ENCODE data around the gene NDUFC2. TPM values are rescaled to one million over a fixed set of nuclear protein-coding genes. Genes with fewer than 3 reads are reported as not detected.
"Not testable (repeated sequence)": the region's sequence is repeated elsewhere in the genome, so short reads cannot be mapped to it uniquely, and the experiment has no call there.

NDUFC2 gene
- polyA plus RNA-seq, 4 donors: 138 to 205 (median 167) TPM

GRCh38 chr11:78080818-78081495 lies 1.3 kb upstream of the NDUFC2 start:
- DNase-seq (ENCODE audit: low read depth in 4 of 4, low spot score in 3 of 4): no peak

- no peak for DNase-seq (ENCODE audit: low read depth in 4 of 4, low spot score in 3 of 4)
These were observed 589 bp upstream of the NDUFC2 start for GRCh38 chr11:78080084-78080817.

GRCh38 chr11:78078218-78079167 lies 1.2 kb downstream of the NDUFC2 start:
- no peak for DNase-seq (ENCODE audit: low read depth in 4 of 4, low spot score in 3 of 4)

GRCh38 chr11:78077592-78077991 lies 2.1 kb downstream of the NDUFC2 start:
- DNase-seq (ENCODE audit: low read depth in 4 of 4, low spot score in 3 of 4): not testable (repeated sequence)

DNA sequence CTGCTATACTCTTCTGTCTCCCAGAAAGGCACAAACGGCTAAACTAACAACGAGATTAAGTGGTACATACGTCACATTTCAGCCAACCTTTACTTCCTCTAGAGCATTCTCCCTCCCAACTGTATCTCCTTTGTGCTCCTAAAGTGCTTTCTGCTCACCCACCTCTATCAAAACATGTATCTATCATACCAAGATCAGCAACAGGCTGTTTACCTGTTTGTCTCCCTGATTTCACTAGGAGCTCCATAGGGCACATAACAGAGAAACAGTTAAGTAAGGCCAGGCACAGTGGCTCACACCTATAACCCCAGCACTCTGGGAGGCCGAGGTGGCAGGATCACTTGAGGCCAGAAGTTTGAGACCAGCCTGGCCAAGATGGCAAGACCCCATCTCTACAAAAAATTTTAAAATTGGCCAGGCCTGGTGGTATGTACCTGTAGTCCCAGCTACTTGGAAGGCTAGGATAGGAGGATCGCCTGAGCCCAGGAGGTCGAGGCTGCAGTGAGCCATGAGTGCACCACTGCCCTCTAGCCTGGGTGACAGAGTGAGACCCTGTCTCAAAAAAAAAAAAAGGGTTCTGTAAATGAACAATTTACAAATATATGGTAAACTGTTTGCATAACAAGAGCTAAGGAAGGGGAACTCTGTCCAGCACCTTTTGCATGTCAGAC lies 2.8 kb downstream of the NDUFC2 start:
- DNase-seq (ENCODE audit: low read depth in 4 of 4, low spot score in 3 of 4): no peak

DNA sequence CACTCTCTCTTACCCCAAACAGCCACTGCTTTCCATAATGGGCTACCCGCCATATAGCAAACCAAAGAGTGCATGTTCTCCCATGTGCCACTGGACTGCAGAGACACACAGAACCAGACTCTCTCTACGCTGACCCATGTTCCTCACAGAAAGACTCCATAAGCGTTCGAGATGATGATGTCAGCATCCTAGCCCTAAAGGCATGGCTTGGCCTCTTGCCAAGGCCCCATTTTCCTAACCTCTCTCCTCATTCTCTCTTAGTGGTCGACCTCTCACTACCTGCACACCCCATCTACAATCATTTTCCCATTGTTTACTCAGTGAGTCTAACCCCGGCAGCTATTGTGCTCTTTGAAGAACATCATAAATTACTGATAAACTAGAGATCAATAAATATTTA lies 4.9 kb downstream of the NDUFC2 start:
- no peak for DNase-seq (ENCODE audit: low read depth in 4 of 4, low spot score in 3 of 4)

DNA sequence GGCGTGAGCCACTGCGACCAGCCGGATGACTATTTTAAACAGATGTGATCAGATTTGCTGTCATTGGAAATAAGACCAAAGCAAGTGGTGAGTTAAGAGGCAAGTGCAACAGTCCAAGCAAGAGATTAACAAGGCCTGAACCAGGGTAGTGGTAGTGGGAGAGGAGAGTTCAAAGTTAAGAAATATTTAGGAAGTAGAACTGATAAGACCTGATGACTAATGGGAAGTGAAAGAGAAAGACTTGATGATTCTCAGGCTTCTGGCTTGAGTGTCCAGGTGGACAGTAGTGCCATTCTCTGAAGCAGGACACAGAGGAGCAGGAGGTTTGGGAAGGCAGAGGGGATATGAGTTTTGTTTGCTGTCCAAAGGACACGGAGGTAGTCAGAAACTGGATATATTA lies 7.2 kb downstream of the NDUFC2 start:
- DNase-seq (ENCODE audit: low read depth in 4 of 4, low spot score in 3 of 4): no peak

- DNase-seq (ENCODE audit: low read depth in 4 of 4, low spot score in 3 of 4): no peak
These were observed 7.9 kb downstream of the NDUFC2 start for GRCh38 chr11:78071717-78072116.

DNA sequence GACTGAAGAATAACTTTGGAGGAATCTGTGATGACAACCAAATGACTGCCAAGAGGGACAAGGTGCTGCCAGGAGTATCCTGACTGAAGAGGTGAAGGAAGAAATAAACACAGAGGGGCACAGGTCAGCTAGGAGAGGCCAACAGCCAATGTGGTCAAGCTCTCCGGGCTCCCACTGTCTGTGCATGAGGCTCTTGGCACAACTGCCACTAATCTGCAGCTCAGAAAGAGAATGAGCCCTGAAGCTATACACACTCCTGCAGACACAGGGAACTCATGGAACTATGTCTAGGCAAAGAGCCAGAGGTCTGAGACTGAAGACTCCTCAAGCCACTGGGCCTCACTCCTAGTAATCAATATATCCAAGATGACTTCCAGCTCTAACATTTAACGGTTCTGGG lies 9.0 kb downstream of the NDUFC2 start:
- DNase-seq (ENCODE audit: low read depth in 4 of 4, low spot score in 3 of 4): no peak

DNA sequence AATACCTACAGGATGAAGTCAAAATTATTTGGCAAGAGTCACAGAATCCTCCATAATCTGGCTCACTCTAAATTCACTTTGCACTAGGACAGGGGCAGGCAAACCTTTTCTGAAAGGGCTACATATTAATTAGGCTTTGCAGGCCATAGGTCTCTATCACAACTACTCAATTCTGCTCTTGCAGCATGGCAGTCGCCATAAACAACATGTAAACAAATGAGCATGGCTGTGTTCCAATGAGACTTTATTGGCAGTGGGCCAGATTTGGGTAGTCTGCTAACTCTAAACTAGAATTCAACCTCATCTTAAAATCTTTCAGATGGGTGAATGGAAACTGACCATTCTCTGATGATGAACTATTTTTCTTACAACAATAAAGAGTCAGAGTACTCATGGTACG lies 10.2 kb downstream of the NDUFC2 start:
- DNase-seq (ENCODE audit: low read depth in 4 of 4, low spot score in 3 of 4): no peak

DNA sequence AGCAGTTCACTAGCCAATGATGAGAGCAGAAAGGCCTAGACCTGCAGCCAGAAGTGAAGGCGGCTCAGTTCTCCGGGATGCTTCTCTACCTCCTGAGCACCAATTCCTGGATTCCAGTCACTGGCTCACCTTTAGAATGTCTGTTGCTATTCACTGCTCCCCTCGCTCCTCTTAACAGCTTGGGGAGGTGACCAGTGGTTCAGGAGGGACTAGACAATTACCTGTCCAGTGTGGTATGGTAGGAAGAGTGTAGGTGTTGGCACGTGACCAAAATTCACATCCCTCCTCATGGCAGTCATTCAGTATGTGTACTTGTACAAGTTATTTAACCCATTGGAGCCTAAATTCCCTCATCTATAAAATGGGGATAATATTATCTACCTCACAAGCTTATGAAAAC lies 12.0 kb downstream of the NDUFC2 start:
- no peak for DNase-seq (ENCODE audit: low read depth in 4 of 4, low spot score in 3 of 4)

DNA sequence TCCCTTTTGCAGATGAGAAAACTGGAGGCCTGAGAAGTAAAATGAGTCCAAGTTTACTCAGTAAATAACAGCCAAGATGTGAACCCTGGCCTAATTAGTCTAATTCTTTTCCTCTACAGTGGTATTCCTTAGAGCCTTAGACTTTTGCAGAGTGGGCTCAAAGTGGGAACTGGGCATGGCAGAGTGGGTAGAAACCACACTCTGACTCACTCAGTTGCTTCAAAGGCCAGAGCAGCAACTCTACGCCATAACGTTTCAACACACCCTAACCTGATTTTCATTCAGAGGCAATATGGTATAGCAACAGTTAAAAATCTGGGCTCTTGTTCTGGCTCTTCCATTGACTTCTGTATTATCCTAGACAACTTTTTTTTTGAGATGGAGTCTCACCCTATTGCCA lies 13.2 kb downstream of the NDUFC2 start:
- DNase-seq (ENCODE audit: low read depth in 4 of 4, low spot score in 3 of 4): no peak

GRCh38 chr11:78065203-78065602 lies 14.5 kb downstream of the NDUFC2 start:
- no peak for DNase-seq (ENCODE audit: low read depth in 4 of 4, low spot score in 3 of 4)

GRCh38 chr11:78063440-78064181 lies 16.1 kb downstream of the NDUFC2 start, which contains the start of gene THRSP:
TSS of gene THRSP (plus strand) at chr11:78063861. CDS start at chr11:78063882, 21 bp downstream.
- no peak for DNase-seq (ENCODE audit: low read depth in 4 of 4, low spot score in 3 of 4)

- DNase-seq (ENCODE audit: low read depth in 4 of 4, low spot score in 3 of 4): no peak
These were observed 17.0 kb downstream of the NDUFC2 start for GRCh38 chr11:78062671-78063070.

DNA sequence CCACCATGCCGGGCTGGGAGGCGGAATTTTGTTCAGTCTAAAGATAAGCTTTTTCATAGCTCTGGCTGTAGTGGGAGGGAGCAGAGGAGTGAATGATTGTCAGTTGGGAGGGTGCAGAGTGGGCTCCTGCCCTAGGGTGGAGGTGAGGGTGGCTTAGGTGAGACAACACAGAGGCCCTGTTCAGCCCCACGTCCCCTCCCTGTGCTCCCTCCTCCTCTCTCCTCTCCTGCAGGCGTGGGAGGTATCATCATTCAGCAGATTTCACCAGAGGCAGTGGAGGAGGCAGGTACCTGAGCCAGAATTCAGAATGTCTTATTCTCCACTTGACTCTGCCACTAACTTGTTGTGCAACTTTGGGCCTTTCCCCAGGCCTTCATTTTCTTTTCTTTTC lies 17.7 kb downstream of the NDUFC2 start:
- DNase-seq (ENCODE audit: low read depth in 4 of 4, low spot score in 3 of 4): no peak

DNA sequence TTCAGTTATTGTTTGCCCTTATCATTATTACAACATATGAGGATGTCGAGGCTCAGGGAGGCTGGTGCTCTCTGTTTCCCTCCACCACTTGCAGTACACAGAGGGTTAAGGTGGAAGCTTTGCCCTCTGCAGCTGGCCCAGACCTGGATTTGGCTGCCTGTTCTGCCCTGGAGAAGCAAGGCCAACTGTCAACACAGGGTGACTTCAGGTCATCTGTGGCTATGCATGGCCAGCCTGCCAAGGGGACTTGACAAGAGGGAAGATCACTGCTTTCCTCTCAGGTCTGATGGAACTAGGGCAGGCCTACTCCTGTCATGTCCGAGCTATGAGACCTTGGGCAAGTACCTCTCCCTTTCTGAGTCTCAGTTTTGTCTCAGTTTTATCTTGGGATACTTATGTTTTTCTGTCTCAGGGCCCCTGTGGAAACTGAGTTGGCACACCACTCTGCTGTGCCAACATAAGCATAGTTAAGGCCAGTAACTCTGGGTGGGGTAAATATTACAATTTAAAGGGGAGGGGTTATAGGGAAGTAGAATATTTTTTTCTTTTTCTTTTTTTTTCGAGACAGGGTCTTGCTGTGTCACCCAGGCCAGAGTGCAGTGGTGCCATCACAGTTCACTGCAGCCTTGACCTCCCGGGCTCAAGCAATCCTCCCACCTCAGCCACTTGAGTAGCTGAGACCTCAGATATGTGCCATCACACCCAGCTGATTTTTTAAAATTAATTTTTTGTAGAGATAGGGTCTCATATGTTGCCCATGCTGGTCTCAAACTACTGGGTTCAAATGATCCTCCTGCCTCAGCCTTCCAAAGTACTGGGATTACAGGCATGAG lies 18.4 kb downstream of the NDUFC2 start:
- no peak for DNase-seq (ENCODE audit: low read depth in 4 of 4, low spot score in 3 of 4)

- no peak for DNase-seq (ENCODE audit: low read depth in 4 of 4, low spot score in 3 of 4)
These were observed 19.1 kb downstream of the NDUFC2 start for GRCh38 chr11:78060533-78060932.

DNA sequence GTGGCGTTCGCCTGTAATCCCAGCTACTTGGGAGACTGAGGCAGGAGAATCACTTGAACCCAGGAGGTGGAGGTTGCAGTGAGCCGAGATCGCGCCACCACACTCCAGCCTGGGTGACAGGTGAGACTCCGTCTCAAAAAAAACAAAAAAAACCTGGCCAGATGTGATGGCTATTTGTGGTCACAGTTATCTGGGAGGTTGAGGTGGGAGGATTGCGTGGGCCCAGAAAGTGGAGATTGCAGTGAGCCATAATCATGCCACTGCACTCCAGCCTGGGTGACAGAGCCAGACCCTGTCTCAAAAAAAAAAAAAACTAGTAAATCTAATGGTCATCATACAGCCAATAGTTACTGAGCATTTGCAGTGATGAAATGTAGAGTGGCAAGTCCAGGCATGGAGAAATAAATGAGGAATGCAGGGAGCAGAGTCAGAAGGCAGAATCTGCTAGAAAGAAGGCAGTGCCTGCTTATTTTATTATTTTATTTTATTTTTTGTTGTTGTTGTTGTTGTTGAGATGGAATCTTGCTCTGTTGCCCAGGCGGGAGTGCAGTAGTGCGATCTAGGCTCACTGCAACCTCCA lies 19.8 kb downstream of the NDUFC2 start:
- DNase-seq (ENCODE audit: low read depth in 4 of 4, low spot score in 3 of 4): not testable (repeated sequence)
